Activated CD8-positive, alpha-beta T cell treated with anti-CD3 and anti-CD28 coated beads, Interleukin-2, amount 10 ng/mL, durations not matched to agents 7 days and 5 days (primary cell): ENCODE results near the gene KIAA1217. TPM values are rescaled to one million over a fixed set of nuclear protein-coding genes. Genes with fewer than 3 reads are reported as not detected.
"Not testable (repeated sequence)": the region's sequence is repeated elsewhere in the genome, so short reads cannot be mapped to it uniquely, and the experiment has no call there.

Source experiments
- ATAC-seq: fragments of 150-1000 bp; cut with Tn5 transposase; one replicate; pipeline ENCODE4 v1.10.0; 2021; ENCODE audit warnings: moderate library complexity
- CTCF ChIA-PET: fragments of 350-600 bp; sonication (Branson Sonifier 250); formaldehyde crosslinking; loops from one replicate; lab custom pipeline; 2021; ENCODE audit warnings: antibody characterized with exemption; lab: Charles Lee
- POLR2A ChIA-PET: fragments of 350-600 bp; sonication (Branson Sonifier 250); formaldehyde crosslinking; loops from one replicate; lab custom pipeline; 2021; ENCODE audit warnings: antibody characterized with exemption; lab: Charles Lee
- DNase-seq: peaks from one replicate; pipeline ENCODE4 v3.0.0-alpha.2; 2020
- H3K27ac Mint-ChIP-seq: one replicate; pipeline ENCODE4 v1.8.0; 2021; ENCODE audit warnings: mild to moderate bottlenecking, mixed read lengths
- H3K27me3 Mint-ChIP-seq: one replicate; pipeline ENCODE4 v1.8.0; 2021; ENCODE audit warnings: low read depth, mixed read lengths
- H3K36me3 Mint-ChIP-seq: one replicate; pipeline ENCODE4 v1.8.0; 2021; ENCODE audit warnings: low read depth, mixed read lengths
- H3K4me1 Mint-ChIP-seq: one replicate; pipeline ENCODE4 v1.8.0; 2021; ENCODE audit warnings: low read depth, mixed read lengths
- H3K4me3 Mint-ChIP-seq: one replicate; pipeline ENCODE4 v1.8.0; 2021; ENCODE audit warnings: mild to moderate bottlenecking, mixed read lengths
- H3K9me3 Mint-ChIP-seq: one replicate; pipeline ENCODE4 v1.8.0; 2022; ENCODE audit warnings: mixed read lengths; ENCODE audit not compliant: insufficient read depth
- total RNA-seq, 2 experiments: library from RNA; stranded (reverse); gene quantifications; one replicate each; pipeline ENCODE4 v1.2.3, GENCODE V29; 2021

KIAA1217 gene
- total RNA-seq, 2 experiments from 2014 or later: not detected

DNA sequence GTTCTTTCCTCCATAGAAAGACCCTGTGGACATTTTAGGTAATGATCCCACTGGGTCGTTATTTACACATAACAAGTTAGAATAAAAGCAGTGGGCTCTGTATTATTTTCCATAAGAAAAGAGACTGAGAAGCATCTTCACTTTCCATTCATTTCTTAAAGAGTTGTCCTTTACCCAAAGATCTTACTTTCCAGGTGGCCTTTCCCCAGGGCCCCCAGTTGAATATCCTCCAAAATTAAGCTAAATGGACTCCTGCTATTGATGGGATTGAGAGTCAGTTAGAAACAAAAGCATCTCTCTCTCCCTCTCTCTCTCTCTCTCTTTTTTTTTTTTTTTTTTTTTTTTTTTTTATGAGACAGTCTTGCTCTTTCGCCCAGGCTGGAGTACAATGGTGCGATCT is 224.8 kb downstream of the KIAA1217 start:
- Mint-ChIP-seq H3K4me1 (no peaks in the 10 kb centered on the region), H3K27me3 (peaks cover 2% of the 10 kb centered on the region), H3K27ac (no peak overlapping the region), H3K9me3 (peaks cover 6% of the 10 kb centered on the region), H3K36me3 (no peaks in the 10 kb centered on the region), H3K4me3 (no peak overlapping the region)
- CTCF ChIA-PET: no interaction called here
- ATAC-seq: no peak
- no peak for DNase-seq
- POLR2A ChIA-PET: no interaction called here

DNA sequence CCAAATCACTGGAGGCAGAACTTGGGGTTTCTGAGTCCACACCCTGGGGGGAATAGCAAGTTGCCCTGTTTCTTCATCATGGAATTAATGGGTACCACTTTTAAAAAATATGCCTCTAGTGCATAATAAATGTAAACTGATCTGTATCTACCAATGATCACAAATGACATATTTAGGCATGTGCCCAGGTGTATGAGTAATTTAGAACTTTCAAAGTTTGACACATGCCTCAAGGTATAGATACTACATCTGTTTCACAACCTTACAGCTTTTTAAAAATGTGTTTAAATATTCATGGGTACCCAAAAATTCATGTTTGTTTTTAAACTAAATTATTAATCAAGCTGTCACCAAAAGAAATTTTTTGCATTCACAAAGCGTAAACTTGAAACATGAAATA is 226.0 kb downstream of the KIAA1217 start:
- ChIA-PET CTCF (no interaction called here), POLR2A (no interaction called here)
- Mint-ChIP-seq H3K36me3 (no peaks in the 10 kb centered on the region), H3K4me1 (no peaks in the 10 kb centered on the region), H3K9me3 (peaks cover 6% of the 10 kb centered on the region), H3K27ac (no peak overlapping the region), H3K27me3 (peaks cover 2% of the 10 kb centered on the region), H3K4me3 (no peak overlapping the region)
- ATAC-seq (no peak), DNase-seq (no peak)

DNA sequence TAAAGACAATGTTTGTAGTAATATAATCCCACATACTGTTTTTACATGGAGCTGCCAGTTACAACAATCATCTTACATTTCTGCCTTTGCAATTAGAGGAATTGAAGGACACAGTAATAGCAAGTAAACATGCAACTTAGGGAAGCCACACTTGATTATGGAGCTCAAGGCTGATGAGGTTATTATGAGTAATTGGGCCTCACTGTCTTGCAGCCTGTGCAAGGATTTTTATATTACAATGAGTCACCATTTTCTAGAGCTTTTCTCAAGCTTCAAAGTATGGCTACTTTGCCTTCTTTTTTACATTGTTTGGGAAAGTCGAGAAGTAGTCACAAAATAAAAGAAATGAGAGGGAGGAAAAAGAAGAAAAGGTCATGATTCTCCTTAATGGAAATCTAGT is 226.4 kb downstream of the KIAA1217 start:
- Mint-ChIP-seq H3K9me3 (peaks cover 6% of the 10 kb centered on the region), H3K27ac (no peak overlapping the region), H3K4me1 (no peaks in the 10 kb centered on the region), H3K27me3 (peaks cover 2% of the 10 kb centered on the region), H3K36me3 (no peaks in the 10 kb centered on the region), H3K4me3 (no peak overlapping the region)
- no peak for ATAC-seq
- ChIA-PET POLR2A (no interaction called here), CTCF (no interaction called here)
- DNase-seq: no peak

DNA sequence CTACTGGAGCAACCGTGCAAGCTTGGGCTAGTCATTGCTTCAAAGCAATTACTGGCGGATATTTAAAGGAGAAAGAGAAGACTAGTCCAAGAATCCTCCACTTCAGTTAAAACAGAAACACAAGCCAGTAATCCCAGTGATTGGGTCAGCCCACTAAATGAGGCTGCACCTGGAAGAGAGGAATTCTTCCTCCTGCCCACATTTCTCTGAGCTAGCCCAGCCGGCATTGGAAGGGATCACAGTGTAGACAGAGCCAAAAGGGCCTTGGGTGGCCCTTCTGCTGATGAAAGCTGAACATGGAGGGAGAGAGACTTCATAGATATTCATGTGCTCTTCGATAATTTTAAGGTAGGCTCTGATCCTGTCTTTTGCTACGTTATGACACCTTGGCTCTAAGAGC is 228.4 kb downstream of the KIAA1217 start:
- ATAC-seq (no peak), DNase-seq (no peak)
- H3K4me3 Mint-ChIP-seq: no peak overlapping the region
- no peaks in the 10 kb centered on the region for H3K36me3 Mint-ChIP-seq
- ChIA-PET POLR2A (no interaction called here), CTCF (no interaction called here)
- H3K4me1 Mint-ChIP-seq: no peaks in the 10 kb centered on the region
- peaks cover 6% of the 10 kb centered on the region for H3K9me3 Mint-ChIP-seq
- H3K27me3 Mint-ChIP-seq: peaks cover 2% of the 10 kb centered on the region
- H3K27ac Mint-ChIP-seq: no peak overlapping the region

DNA sequence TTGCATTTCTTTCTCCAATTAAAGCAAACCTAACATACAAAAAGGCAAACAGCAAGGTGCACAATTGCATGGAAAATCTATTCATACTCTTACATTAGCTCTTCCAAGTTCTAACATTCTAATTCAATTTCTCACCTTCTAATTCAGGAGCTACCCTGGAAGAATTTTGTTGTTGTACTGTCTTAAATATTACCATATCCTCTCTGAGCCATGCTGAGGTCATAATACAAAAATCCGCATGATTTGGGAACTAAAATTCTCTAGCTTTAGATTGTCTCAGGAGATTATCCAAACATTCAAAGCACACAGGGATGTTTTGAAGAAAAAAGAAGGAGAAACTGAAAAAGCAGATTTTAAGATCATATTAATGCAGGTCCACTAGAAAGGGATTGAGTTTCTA is 229.9 kb downstream of the KIAA1217 start:
- Mint-ChIP-seq H3K27ac (no peak overlapping the region), H3K9me3 (no peaks in the 10 kb centered on the region), H3K4me1 (no peaks in the 10 kb centered on the region), H3K36me3 (no peaks in the 10 kb centered on the region), H3K4me3 (no peak overlapping the region), H3K27me3 (peaks cover 2% of the 10 kb centered on the region)
- DNase-seq (no peak), ATAC-seq (no peak)
- ChIA-PET POLR2A (no interaction called here), CTCF (no interaction called here)

DNA sequence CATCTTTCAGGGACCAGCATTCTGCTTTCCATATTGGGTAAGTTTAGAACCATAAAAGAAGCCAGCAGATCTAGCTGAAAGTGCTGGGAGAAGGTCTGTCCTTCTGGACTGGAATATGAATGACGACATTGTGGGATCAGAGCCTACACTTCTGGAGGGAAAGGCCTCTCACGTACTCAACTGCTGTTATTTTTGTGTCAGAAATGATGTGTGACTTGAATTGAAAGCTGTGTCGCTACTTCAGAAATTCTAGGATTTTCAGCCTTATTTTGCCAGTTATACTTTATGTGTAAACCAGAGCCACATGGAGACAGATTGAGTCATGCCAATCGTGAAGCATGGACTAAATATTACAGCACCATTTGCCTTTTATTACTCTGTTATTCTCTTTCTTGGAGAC is 231.0 kb downstream of the KIAA1217 start:
- Mint-ChIP-seq H3K27ac (no peak overlapping the region), H3K4me1 (no peaks in the 10 kb centered on the region), H3K9me3 (no peaks in the 10 kb centered on the region), H3K36me3 (no peaks in the 10 kb centered on the region), H3K27me3 (peaks cover 2% of the 10 kb centered on the region), H3K4me3 (no peak overlapping the region)
- CTCF ChIA-PET: no interaction called here
- POLR2A ChIA-PET: no interaction called here
- no peak for DNase-seq
- no peak for ATAC-seq

DNA sequence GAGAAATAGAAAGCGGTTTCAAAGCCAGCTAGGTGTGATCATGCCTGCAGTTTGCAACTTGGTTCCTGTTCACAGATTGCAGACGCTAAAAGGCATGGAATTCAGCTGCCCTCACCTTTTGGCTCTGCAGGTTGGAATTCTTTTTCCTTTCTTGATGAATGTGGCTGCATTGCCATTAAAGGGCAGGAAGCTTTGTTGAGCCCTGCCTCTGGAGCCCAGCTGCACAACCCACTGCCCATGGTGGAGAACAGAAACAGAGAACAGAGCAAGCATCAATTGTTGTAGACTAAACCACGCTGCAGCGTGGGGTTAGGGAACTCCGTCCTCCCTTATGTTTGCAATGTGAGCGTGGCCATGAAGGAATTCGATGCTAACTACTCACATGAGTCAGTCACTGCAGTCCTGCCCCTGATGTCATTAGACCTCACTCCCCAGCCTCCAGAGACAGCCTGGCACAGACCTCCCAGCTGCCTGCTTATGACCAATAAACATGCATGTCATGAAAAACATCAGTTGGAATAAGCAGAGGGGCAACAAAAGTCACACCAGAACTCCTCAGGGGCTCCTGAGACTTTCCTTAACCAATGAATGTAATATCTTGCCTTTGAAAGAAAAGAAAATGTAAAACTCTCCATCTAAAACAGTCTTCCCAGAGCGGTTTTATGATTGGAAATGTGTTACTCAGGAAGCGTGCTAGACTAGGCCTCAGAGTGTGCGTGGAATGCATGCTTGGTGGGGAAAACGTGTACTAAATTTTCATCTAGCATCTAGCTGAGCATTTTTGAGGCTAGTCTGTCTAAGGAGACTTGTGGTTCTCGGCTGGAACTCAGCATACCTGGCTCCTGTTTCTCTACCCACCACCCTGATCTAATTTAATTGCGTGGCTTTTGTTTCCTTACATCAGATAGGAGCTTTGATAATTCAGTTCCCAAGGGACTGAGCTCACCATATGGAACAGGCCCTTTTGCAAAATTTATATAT is 232.2 kb downstream of the KIAA1217 start:
- CTCF ChIA-PET: no interaction called here

DNA sequence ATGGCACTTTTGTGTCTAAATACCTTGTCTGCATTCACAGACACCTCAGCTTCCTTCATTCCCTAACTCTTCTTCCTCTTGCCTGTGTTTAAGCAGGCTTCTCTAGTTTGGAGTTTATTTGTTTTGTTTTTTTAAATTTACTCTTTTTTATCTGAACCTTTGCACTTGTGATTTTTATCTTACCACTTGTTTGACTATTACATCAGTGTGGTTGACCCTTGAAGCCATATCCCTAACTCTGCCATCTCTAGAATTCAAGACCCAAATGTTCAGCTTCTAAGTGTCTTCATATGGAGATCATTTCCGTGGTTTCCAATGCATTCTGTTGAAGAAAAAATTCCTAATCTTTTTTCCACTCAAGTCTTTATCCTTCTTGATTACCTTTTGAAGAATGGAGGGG is 233.3 kb downstream of the KIAA1217 start:
- Mint-ChIP-seq H3K9me3 (no peaks in the 10 kb centered on the region), H3K27me3 (peaks cover 2% of the 10 kb centered on the region), H3K4me3 (no peak overlapping the region), H3K36me3 (no peaks in the 10 kb centered on the region), H3K4me1 (no peaks in the 10 kb centered on the region), H3K27ac (no peak overlapping the region)
- ChIA-PET CTCF (no interaction called here), POLR2A (no interaction called here)
- ATAC-seq (no peak), DNase-seq (no peak)

More for the DNA sequence above, 232.2 kb downstream of the KIAA1217 start:
- no peak overlapping the region for H3K4me3 Mint-ChIP-seq
- no peaks in the 10 kb centered on the region for H3K36me3 Mint-ChIP-seq
- H3K27ac Mint-ChIP-seq: no peak overlapping the region
- no peak for ATAC-seq
- no peaks in the 10 kb centered on the region for H3K4me1 Mint-ChIP-seq
- POLR2A ChIA-PET: no interaction called here
- peaks cover 2% of the 10 kb centered on the region for H3K27me3 Mint-ChIP-seq
- H3K9me3 Mint-ChIP-seq: no peaks in the 10 kb centered on the region
- DNase-seq: no peak

DNA sequence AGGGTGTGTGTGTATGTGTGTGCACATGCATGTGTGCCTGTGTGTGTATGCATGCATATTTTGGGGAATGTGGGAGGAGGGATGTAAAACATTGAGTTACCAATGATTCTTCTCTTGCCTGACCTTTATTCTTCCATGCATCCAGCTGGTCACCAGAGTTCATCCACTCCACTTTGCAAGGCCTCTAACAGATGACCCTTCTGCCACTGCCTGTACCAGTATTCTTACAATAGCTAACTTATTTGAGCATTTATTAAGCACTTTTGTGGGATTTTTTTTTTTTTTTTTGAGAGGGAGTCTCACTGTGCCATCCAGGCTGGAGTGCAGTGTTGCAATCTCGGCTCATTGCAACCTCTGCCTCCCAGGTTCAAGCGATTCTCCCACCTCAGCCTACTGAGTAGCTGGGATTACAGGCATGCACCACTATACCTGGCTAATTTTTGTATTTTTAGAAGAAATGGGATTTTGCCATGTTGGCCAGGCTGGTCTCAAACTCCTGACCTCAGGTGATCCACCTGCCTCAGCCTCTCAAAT is 233.8 kb downstream of the KIAA1217 start:
- H3K9me3 Mint-ChIP-seq, H3K27me3 Mint-ChIP-seq, H3K27ac Mint-ChIP-seq, POLR2A ChIA-PET, H3K4me3 Mint-ChIP-seq, DNase-seq, H3K4me1 Mint-ChIP-seq, CTCF ChIA-PET, ATAC-seq, H3K36me3 Mint-ChIP-seq: not testable (repeated sequence)

DNA sequence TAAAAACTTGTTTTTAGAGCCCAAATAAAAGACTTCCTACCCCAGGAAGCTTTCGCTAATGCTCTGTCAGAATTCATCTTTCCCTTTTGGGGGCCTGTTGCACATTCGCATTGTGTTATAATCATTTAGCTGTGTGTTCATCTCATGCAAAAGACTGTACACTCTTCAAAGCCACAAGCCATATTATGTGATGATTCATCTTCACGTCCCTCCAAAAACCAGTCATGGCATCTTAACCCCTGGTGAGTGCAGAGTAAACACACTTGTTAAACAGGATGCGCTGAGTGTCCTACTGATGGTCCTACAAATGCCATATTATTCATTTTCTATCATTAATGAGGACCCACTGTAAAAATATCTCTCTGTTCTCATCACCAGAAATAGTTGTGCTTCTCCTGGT is 235.4 kb downstream of the KIAA1217 start:
- CTCF ChIA-PET: no interaction called here
- H3K27ac Mint-ChIP-seq: no peak overlapping the region
- H3K27me3 Mint-ChIP-seq: no peaks in the 10 kb centered on the region
- ATAC-seq (no peak), DNase-seq (no peak)
- H3K9me3 Mint-ChIP-seq: no peaks in the 10 kb centered on the region
- no peaks in the 10 kb centered on the region for H3K36me3 Mint-ChIP-seq
- POLR2A ChIA-PET: no interaction called here
- no peaks in the 10 kb centered on the region for H3K4me1 Mint-ChIP-seq
- H3K4me3 Mint-ChIP-seq: no peak overlapping the region

DNA sequence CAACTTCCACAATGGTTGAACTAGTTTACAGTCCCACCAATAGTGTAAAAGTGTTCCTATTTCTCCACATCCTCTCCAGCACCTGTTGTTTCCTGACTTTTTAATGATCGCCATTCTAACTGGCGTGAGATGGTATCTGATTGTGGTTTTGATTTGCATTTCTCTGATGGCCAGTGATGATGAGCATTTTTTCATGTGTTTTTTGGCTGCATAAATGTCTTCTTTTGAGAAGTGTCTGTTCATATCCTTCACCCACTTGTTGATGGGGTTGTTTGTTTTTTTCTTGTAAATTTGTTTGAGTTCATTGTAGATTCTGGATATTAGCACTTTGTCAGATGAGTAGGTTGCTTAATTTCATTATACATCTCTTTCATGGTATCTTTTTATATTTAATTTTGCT is 237.0 kb downstream of the KIAA1217 start:
- ATAC-seq, POLR2A ChIA-PET, H3K27me3 Mint-ChIP-seq, H3K9me3 Mint-ChIP-seq, H3K27ac Mint-ChIP-seq, H3K4me1 Mint-ChIP-seq, CTCF ChIA-PET, H3K4me3 Mint-ChIP-seq, H3K36me3 Mint-ChIP-seq, DNase-seq: not testable (repeated sequence)

DNA sequence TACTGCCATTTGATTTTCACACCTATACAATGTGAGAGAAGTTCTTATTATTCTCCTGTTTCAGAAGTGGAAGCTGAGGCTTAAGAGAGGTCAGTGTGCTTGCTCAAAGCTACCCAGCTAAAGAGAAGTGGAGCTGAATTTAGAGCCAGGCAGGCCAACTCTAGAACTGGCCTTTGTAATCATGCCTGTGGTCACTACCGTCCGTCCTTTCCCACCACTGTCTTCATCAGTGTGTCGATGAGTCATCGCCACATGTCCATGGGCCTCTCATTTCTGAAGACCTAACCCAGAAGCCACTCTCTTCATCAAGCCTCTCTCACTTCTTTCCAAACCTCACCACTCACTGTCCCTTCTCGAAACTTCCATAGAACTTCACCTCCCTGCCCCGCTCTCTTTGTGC is 237.8 kb downstream of the KIAA1217 start:
- Mint-ChIP-seq H3K4me1 (peaks cover 5% of the 10 kb centered on the region), H3K9me3 (no peaks in the 10 kb centered on the region), H3K36me3 (no peaks in the 10 kb centered on the region), H3K4me3 (no peak overlapping the region), H3K27me3 (peaks cover 6% of the 10 kb centered on the region), H3K27ac (no peak overlapping the region)
- ChIA-PET CTCF (no interaction called here), POLR2A (no interaction called here)
- ATAC-seq (no peak), DNase-seq (no peak)
